ENCODE measurements around the gene TMEM258.

Gene TMEM258

GRCh38 chr11:61820174-61820573 is 27.8 kb upstream of the TMEM258 start:
- DNase-seq (ENCODE audit: low spot score): no peak

- DNase-seq (ENCODE audit: low spot score): no peak
Measured at GRCh38 chr11:61817471-61818202, 25.2 kb upstream of the TMEM258 start.

GRCh38 chr11:61816736-61817455 is 24.5 kb upstream of the TMEM258 start, which contains the start of gene FADS1:
FADS1 (minus strand) TSS chr11:61817003; CDS start chr11:61816929, 74 bp downstream.
- DNase-seq (ENCODE audit: low spot score): peak; percentile 85

- peak; percentile 63 for DNase-seq (ENCODE audit: low spot score)
Measured at GRCh38 chr11:61815790-61816735, 23.7 kb upstream of the TMEM258 start.

- DNase-seq (ENCODE audit: low spot score): peak; percentile 98
Measured at GRCh38 chr11:61814958-61815789, 22.8 kb upstream of the TMEM258 start.

GRCh38 chr11:61814247-61814957 is 22.0 kb upstream of the TMEM258 start:
- no peak for DNase-seq (ENCODE audit: low spot score)

- DNase-seq (ENCODE audit: low spot score): no peak
Measured at GRCh38 chr11:61812736-61813411, 20.5 kb upstream of the TMEM258 start.

GRCh38 chr11:61811831-61812230 is 19.4 kb upstream of the TMEM258 start:
- DNase-seq (ENCODE audit: low spot score): no peak

GRCh38 chr11:61810671-61811175 is 18.3 kb upstream of the TMEM258 start:
- DNase-seq (ENCODE audit: low spot score): no peak

- DNase-seq (ENCODE audit: low spot score): no peak
Measured at GRCh38 chr11:61806785-61807184, 14.4 kb upstream of the TMEM258 start.

GRCh38 chr11:61805146-61805545 is 12.7 kb upstream of the TMEM258 start:
- DNase-seq (ENCODE audit: low spot score): no peak

- peak; percentile 91 for DNase-seq (ENCODE audit: low spot score)
Measured at GRCh38 chr11:61803889-61804647, 11.7 kb upstream of the TMEM258 start.

GRCh38 chr11:61802605-61803004 is 10.2 kb upstream of the TMEM258 start:
- DNase-seq (ENCODE audit: low spot score): no peak

- no peak for DNase-seq (ENCODE audit: low spot score)
Measured at GRCh38 chr11:61800331-61801281, 8.2 kb upstream of the TMEM258 start.

- DNase-seq (ENCODE audit: low spot score): no peak
Measured at GRCh38 chr11:61799665-61800284, 7.4 kb upstream of the TMEM258 start.

GRCh38 chr11:61797263-61797944 is 5.0 kb upstream of the TMEM258 start:
- DNase-seq (ENCODE audit: low spot score): peak; percentile 77

Measured in COLO829 (cell line).